ENCODE results near the gene KRTAP5-1.
"Not testable (repeated sequence)": the region's sequence is repeated elsewhere in the genome, so short reads cannot be mapped to it uniquely, and the experiment has no call there.

KRTAP5-1 gene, protein sequence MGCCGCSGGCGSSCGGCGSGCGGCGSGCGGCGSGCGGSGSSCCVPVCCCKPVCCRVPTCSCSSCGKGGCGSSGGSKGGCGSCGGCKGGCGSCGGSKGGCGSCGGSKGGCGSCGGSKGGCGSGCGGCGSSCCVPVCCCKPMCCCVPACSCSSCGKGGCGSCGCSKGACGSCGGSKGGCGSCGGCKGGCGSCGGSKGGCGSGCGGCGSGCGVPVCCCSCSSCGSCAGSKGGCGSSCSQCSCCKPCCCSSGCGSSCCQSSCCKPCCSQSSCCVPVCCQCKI

DNA sequence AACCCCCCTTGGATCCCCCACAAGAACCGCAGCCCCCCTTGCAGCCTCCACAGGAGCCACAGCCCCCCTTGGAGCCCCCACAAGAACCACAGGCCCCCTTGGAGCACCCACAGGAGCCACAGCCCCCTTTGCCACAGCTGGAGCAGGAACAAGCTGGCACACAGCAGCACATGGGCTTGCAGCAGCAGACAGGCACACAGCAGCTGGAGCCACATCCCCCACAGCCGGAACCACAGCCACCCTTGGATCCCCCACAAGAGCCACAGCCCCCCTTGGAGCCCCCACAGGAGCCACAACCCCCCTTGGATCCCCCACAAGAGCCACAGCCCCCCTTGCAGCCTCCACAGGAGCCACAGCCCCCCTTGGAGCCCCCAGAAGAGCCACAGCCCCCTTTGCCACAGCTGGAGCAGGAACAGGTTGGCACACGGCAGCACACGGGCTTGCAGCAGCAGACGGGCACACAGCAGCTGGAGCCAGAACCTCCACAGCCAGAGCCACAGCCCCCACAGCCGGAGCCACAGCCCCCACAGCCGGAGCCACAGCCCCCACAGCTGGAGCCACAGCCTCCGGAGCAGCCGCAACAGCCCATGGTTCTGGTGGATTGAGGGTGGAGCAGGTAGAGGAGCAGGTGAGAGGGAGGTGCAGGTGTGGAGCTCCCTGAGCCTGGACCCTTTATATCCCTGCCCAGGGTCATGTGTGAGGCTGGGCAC, at the start of gene KRTAP5-1:
Gene KRTAP5-1 (minus strand): TSS at position 623 of the 710 bp plus-strand sequence. CDS start 34 bp downstream, at position 589.
- DNase-seq: not testable (repeated sequence)

DNA sequence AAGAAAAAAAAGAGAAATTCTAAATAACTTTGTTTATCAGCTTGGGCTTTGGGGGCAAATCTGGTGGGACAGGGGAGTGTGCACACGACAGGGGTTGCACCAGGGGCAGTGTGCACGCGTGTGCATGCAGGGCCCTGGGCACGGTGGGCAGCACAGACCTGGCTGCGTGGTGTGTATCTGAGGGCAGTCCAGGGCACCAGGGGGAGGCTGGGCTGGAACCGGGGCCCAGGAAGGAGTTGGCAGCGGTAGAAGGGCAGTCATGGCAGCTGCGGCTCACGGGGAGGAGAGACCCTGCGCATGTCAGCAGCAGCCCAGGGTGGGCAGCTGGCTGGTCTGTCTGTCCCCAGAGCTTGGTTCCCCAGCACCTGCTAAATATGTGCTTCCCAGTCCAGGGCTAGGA, 48.8 kb upstream of the KRTAP5-1 start:
- no peak for DNase-seq

DNA sequence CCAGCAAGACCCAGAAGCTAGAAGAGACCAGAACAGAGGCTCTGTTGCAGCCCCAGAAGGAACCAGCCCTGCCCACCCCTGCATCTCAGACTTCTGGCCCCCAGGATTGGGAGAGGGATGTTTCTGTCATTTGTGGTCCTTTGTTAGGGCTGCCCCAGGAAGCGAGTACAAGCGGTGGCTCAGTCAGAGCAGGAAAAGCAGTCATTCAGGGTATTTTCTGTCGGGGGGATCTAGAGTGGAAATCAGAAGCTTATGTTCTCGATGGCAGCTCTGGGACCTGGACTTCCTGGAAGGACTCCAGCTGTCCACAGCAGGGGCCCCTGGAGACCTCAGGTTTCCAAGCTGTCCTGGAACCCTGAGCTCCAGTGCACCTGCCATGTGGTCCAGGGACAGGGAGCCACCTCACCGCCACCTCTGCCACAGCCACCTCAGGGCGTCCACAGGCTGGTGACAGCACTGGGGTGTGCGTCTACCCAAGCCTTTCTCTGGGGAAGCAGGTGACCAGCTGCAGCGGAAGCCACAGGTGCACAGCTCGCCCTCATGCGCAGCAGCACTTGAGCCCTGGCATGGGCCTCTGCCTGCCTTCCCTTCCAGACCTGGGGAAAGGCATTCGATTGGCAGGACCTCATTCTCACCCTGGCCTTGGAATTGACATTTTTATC, 47.1 kb upstream of the KRTAP5-1 start:
- DNase-seq: peak; percentile 57

DNA sequence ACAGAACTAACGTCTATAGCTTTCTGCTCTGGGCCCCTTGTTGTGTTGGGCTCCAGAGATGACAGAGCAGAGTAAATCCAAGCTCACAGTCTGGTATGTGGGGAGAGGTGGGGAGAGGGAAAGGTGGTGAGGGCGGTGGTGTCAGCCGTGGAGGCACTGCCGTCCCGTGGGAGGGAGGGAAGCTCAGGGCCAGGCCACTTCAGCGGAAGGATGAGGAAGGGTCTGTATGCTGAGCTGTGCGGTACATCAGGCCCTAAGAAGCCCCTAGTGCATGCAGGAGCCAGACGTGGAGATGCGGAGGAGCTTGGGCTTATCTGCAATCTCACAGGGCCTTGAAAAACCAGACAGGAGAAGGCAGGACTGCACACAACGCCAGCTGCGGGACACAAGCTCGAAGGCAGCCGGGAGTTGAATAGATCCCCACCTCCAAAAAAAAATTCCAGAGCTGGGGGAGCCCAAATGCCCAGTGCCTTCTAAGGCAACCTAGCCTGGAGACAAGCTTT, 46.0 kb upstream of the KRTAP5-1 start:
- no peak for DNase-seq

DNA sequence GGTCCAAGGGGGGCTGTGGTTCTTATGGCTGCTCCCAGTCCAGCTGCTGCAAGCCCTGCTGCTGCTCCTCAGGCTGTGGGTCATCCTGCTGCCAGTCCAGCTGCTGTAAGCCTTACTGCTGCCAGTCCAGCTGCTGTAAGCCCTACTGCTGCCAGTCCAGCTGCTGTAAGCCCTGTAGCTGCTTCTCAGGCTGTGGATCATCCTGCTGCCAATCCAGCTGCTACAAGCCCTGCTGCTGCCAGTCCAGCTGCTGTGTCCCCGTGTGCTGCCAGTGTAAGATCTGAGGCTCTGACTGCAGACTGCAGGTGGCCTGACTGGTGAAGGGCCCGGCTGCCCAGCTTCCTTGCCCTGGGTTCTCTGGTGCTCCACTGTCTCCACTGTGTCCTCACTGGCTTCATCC, 45.2 kb upstream of the KRTAP5-1 start:
- no peak for DNase-seq

DNA sequence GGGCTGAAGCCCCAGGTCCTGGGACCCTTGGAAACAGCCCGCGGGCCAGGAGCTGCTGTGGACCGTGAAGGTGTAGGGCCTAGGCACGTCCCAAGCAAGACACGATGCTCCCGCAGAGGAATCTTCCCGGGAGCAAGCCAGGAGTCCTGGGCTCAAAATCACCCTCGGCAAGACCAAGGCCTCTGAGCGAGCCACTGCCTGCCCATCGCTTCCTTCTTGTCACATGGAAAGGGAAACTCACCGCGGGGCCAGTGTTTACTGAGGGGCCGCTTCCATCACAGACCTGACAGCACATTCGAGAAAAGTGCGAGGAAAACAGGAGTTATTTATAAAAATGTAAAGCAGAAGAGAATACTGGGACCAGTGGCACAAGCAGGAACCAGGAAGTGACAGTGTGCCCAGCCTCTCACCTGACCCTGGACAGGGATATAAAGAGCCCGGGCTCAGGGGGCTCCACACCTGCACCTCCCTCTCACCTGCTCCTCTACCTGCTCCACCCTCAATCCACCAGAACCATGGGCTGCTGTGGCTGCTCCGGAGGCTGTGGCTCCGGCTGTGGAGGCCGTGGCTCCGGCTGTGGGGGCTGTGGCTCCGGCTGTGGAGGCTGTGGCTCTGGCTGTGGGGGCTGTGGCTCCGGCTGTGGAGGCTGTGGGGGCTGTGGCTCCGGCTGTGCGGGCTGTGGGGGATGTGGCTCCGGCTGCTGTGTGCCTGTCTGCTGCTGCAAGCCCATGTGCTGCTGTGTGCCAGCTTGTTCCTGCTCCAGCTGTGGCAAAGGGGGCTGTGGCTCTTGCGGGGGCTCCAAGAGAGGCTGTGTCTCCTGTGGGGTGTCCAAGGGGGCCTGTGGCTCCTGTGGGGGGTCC, 44.5 kb upstream of the KRTAP5-1 start, which contains the start of gene KRTAP5-5:
Gene KRTAP5-5 (plus strand): TSS at position 450 of the 860 bp plus-strand sequence. CDS start 66 bp downstream, at position 516.
- DNase-seq: no peak

DNA sequence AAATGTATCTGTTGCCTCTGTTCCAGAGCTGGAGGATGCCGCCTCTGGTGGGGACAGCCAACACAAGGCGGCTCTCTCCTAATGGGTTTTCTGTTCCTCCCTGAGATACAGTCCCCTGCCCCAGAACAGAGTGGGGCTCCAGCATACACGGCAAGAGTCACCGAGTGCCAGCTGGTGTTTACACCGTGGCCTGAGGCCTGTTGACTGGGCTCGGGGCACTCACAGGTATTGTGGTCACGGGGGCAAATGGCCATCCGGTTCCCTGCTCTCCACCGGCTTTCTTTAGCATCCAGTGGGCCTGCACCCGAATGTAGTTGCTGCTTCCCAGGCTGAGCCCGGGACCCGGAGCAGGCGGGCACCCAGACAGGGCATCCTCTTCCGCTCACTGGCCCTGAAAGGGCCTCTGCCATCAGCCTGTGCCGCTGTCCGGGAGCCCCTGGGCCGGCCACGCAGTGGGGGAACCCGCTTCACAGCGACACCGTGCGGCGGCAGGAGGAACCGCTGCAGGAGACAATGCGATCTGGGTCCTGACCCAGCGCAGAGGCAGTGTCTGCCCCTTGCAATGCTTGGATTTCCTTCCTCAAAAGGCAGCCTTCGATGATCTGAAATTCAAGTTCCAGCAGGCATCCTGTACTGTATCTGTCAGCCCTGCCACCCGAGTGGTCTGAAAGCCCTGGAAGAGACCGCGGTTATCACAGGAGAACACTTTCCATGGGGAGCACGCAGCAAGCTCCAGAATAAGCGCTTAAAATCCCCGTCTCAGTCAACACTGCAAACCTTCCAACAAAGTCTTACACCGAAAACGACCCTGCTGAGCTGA, 43.6 kb upstream of the KRTAP5-1 start:
- DNase-seq: no peak

DNA sequence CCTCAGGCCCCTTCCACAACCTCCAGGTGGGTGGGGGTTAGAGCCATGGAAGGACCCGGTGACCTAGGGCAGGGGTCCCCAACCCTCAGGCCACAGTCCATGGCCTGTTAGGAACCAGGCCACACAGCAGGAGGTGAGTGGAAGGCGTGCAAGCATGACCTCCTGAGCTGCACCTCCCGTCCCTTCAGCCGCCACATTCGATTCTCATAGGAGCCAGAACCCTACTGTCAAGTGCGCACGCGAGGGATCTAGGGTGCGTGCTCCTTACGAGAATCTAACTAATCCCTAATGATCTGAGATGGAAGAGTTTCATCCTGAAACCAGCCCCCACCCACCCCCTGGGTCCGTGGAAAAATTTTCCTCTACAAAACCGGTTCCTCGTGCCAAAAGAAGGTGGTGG, 40.5 kb upstream of the KRTAP5-1 start:
- DNase-seq: no peak

DNA sequence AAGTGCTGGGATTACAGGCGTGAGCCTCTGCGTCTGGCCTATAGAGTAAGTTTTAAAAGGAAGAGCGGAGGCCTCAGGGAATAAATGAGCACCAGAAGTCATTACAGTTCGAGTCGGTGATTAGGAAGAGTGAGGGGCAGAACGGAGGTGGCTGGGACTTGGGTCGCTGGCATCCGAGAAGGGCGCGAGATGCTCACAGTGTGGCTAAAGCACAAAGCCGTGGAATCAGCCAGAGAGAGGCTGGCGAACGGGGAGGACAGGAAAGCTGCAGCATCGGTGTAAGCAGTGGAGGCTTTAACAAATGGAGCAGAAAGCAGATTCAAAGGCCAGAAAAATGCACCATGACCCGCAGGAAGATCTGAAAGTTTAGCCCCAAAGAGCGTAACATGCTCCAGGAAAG, 39.5 kb upstream of the KRTAP5-1 start:
- no peak for DNase-seq

DNA sequence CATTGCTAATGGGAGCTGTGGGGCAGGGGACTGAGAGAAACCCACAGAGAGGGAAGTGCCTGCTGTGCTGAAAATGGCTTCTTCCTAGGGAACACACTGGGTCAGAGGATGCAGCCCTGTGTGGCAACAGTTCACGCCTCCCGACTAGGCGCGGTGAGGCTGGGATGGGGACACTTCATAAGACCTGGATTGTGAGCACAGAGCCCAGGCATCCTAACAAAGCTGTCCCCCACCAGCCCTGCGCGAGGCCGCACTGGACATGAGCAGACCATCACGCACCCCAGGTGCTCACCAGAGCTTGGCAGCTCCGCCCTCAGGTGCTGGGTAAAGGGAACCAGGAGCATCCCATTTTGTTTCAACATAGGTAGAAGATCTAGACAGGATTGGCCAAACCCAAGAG, 38.6 kb upstream of the KRTAP5-1 start:
- no peak for DNase-seq

DNA sequence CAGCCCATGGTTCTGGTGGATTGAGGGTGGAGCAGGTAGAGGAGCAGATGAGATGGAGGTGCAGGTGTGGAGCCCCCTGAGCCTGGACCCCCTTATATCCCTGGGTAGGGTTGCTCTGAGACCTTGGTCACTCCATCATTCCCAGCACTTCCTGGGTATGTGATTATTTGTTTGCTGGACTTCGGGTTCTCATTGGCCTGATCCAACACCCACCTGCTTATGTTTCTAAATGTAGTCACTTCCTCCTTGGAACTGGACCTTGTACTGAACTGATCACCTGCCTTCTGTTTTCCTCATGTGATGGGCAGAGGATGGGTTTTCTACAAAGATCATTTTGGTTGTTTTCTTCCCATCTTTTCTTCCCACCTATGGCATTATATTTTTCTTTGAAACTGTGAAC, 37.0 kb upstream of the KRTAP5-1 start, which contains the start of gene KRTAP5-4:
Gene KRTAP5-4 (minus strand): TSS at position 53 of the 400 bp plus-strand sequence. CDS start 45 bp downstream, at position 8.
- DNase-seq: no peak

DNA sequence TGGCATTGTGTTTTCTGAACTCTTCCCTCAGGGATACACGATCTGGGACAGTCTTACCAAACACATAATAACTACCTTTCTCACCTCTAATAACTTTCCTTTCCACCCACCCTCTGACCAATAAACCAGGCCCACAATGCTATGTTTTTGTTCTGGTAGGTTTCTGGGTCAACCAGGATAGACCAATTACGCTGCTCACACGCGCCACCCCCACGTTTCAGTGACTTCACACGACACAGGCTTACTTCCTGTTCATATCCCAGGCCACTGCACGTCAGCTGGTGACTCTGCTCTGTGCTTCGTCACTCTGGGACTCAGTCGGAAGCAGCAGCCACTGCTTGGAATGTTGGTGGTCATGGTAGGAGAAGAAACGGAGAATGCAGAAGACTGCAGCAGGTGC, 34.4 kb upstream of the KRTAP5-1 start:
- no peak for DNase-seq

DNA sequence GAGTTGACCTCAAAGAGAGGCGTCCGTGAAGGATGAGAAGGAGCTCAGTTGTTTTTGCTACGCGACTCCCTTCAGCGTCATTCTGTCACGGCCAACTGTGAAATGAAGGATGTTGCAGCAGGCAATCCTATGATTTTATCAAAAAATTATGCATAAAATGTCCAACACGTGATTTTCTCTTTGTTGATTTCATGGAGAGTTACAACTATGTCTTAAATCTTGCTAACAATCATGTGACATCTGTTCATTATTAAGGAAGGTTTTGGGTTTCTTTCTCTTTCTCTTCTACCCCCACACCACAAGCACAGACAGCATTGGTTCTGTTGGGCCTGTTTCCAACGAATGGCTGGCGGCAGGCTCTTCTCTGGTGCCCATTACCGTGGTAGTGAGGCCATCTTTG, 33.1 kb upstream of the KRTAP5-1 start:
- DNase-seq: no peak

- peak; percentile 39 for DNase-seq
Observed at GRCh38 chr11:1608363-1608762, 23.3 kb upstream of the KRTAP5-1 start, which contains the start of gene KRTAP5-3. Gene KRTAP5-3, minus strand, starts transcription at chr11:1608463. Its CDS starts 78 bp downstream, at chr11:1608385.

- not testable (repeated sequence) for DNase-seq
Observed at GRCh38 chr11:1607901-1608300, 22.8 kb upstream of the KRTAP5-1 start.

GRCh38 chr11:1607156-1607845, 22.2 kb upstream of the KRTAP5-1 start:
- DNase-seq: not testable (repeated sequence)

DNA sequence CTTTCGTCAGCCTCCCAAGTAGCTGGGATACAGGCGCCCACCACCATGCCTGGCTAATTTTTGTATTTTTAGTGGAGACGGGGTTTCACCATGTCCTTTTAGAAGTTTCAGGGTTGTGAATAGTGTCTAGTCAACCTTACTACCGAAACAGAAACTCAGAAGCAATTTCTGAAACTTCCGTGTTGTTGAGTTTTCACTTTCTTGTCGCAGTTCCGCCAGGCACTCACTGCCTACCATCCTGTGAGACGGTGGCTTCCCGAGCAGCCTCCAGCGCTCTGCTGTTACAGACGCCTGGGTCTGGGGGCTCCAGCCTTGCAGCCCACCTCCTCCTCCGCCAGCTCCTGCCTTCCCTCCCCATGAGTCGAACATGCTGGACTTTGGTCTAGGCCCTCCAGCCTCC, 20.8 kb upstream of the KRTAP5-1 start:
- not testable (repeated sequence) for DNase-seq

GRCh38 chr11:1604711-1605110, 19.6 kb upstream of the KRTAP5-1 start:
- no peak for DNase-seq

- DNase-seq: no peak
Observed at GRCh38 chr11:1604181-1604580, 19.1 kb upstream of the KRTAP5-1 start.

- DNase-seq: no peak
Observed at GRCh38 chr11:1603629-1604028, 18.5 kb upstream of the KRTAP5-1 start.

- DNase-seq: not testable (repeated sequence)
Observed at GRCh38 chr11:1601663-1602062, 16.6 kb upstream of the KRTAP5-1 start.
